NCI-H2171 (cell line): ENCODE measurements around the gene TEKT2.

Experiments used
- DNase-seq: peaks from one replicate; lab custom pipeline; 2025; lab: John Stamatoyannopoulos, UW

Gene TEKT2

GRCh38 chr1:36106269-36106668, 22.4 kb downstream of the TEKT2 start:
- no peak for DNase-seq

GRCh38 chr1:36107394-36107793, 23.5 kb downstream of the TEKT2 start:
- DNase-seq, result no peak

- DNase-seq, result no peak
These were observed 24.4 kb downstream of the TEKT2 start for GRCh38 chr1:36108314-36108713.

GRCh38 chr1:36109041-36109679, 25.3 kb downstream of the TEKT2 start:
- DNase-seq, result no peak

- DNase-seq, result no peak
These were observed 27.3 kb downstream of the TEKT2 start for GRCh38 chr1:36111151-36111550.

- no peak for DNase-seq
These were observed 28.9 kb downstream of the TEKT2 start for GRCh38 chr1:36112823-36113222.

- DNase-seq, result no peak
These were observed 30.5 kb downstream of the TEKT2 start for GRCh38 chr1:36114371-36114770.

GRCh38 chr1:36115200-36115669, 31.3 kb downstream of the TEKT2 start:
- DNase-seq, result no peak

GRCh38 chr1:36115931-36116330, 32.0 kb downstream of the TEKT2 start:
- no peak for DNase-seq

GRCh38 chr1:36116901-36117300, 33.0 kb downstream of the TEKT2 start:
- DNase-seq, result no peak

GRCh38 chr1:36118447-36119204, 34.7 kb downstream of the TEKT2 start:
- DNase-seq, result no peak

- DNase-seq, result no peak
These were observed 35.6 kb downstream of the TEKT2 start for GRCh38 chr1:36119456-36119855.

- DNase-seq, result no peak
These were observed 38.5 kb downstream of the TEKT2 start for GRCh38 chr1:36122062-36123030.

- no peak for DNase-seq
These were observed 39.5 kb downstream of the TEKT2 start for GRCh38 chr1:36123356-36123755.

- no peak for DNase-seq
These were observed 40.7 kb downstream of the TEKT2 start for GRCh38 chr1:36124404-36125128.

GRCh38 chr1:36125129-36125991, 41.5 kb downstream of the TEKT2 start, which contains the start of gene COL8A2:
Gene COL8A2, minus strand, starts transcription at chr1:36125222. Its CDS starts 24,980 bp downstream, at chr1:36100242.
- no peak for DNase-seq

- DNase-seq, result no peak
These were observed 42.3 kb downstream of the TEKT2 start for GRCh38 chr1:36126005-36126716.

GRCh38 chr1:36126797-36127500, 43.1 kb downstream of the TEKT2 start:
- no peak for DNase-seq
